Hepatocyte (in vitro differentiated cells): Measurements from ENCODE around the gene NPAS2. TPM values are rescaled to one million over a fixed set of nuclear protein-coding genes. Genes with fewer than 3 reads are reported as not detected.

ENCODE experiments used
- DNase-seq: peaks from one replicate; pipeline ENCODE4 v3.0.0-alpha.2; 2016; ENCODE audit warnings: low spot score
- H2AFZ ChIP-seq: fragments of 200-600 bp; sonication (generic); 2 replicates; pipeline ENCODE4 v1.6.0; 2016; ENCODE audit warnings: antibody characterized with exemption, mild to moderate bottlenecking
- H3K27ac ChIP-seq: fragments of 200-600 bp; sonication (generic); 2 replicates; pipeline ENCODE4 v1.5.1; 2016; ENCODE audit warnings: mild to moderate bottlenecking
- H3K27me3 ChIP-seq: fragments of 200-600 bp; sonication (generic); 2 replicates; pipeline ENCODE4 v1.6.1; 2016
- H3K36me3 ChIP-seq: fragments of 200-600 bp; sonication (generic); replicated peaks from 2 replicates; pipeline ENCODE4 v1.5.1; 2016; ENCODE audit warnings: low read depth; ENCODE audit not compliant: insufficient read depth
- H3K4me1 ChIP-seq: fragments of 200-600 bp; sonication (generic); 2 replicates; pipeline ENCODE4 v1.5.1; 2016; ENCODE audit warnings: mild to moderate bottlenecking, moderate library complexity; ENCODE audit not compliant: insufficient read depth
- H3K4me2 ChIP-seq: fragments of 200-600 bp; sonication (generic); 2 replicates; pipeline ENCODE4 v1.6.0; 2016
- H3K4me3 ChIP-seq: fragments of 200-600 bp; sonication (generic); 2 replicates; pipeline ENCODE4 v1.5.1; 2016; ENCODE audit warnings: mild to moderate bottlenecking
- H3K79me2 ChIP-seq: fragments of 200-600 bp; sonication (generic); 2 replicates; pipeline ENCODE4 v1.6.0; 2017; ENCODE audit warnings: mild to moderate bottlenecking
- H3K9me2 ChIP-seq: fragments of 200-600 bp; sonication (generic); replicated peaks from 2 replicates; pipeline ENCODE4 v1.6.0; 2017; ENCODE audit warnings: mild to moderate bottlenecking; ENCODE audit not compliant: insufficient read depth
- H3K9me3 ChIP-seq: fragments of 200-600 bp; sonication (generic); 2 replicates; pipeline ENCODE4 v1.5.1; 2016; ENCODE audit warnings: low read depth, mild to moderate bottlenecking
- H4K20me1 ChIP-seq: fragments of 200-600 bp; sonication (generic); 2 replicates; pipeline ENCODE4 v1.6.0; 2016; ENCODE audit warnings: mild to moderate bottlenecking; ENCODE audit not compliant: insufficient read depth, poor library complexity, severe bottlenecking
- EZH2 ChIP-seq: fragments of 200-600 bp; sonication (generic); IDR thresholded peaks from 2 replicates; pipeline ENCODE4 v1.6.1; 2016; ENCODE audit warnings: antibody characterized with exemption, mild to moderate bottlenecking, borderline replicate concordance
- EZH2phosphoT487 ChIP-seq: fragments of 200-600 bp; sonication (generic); IDR thresholded peaks from one replicate; pipeline ENCODE4 v1.6.1; 2018; ENCODE audit warnings: antibody characterized with exemption, mild to moderate bottlenecking, low read depth, moderate library complexity; ENCODE audit not compliant: unreplicated experiment, severe bottlenecking
- whole genome bisulfite sequencing: methylation state at CpG from one replicate; pipeline ENCODE4 v1.1.6; 2016; ENCODE audit warnings: low lambda C conversion rate; ENCODE audit errors: missing lambda C conversion rate; 5-methylcytosine and 5-hydroxymethylcytosine counted together
- polyA plus RNA-seq: library from polyadenylated mRNA; unstranded; fragments of >200 nt; fragmentation: Nextera tagmentation; extraction: Ambion mirVana; gene quantifications from 2 replicates; pipeline ENCODE4 v1.2.1, GENCODE V29; 2016
- total RNA-seq: library from RNA; depleted of rRNA; stranded (reverse); fragments of >200 nt; gene quantifications from 2 replicates; pipeline ENCODE4 v1.2.3, GENCODE V29; 2014
- TF ChIP-seq, protein P1 (sequence below): fragments of 200-600 bp; sonication (generic); IDR thresholded peaks from 2 replicates; pipeline ENCODE4 v1.5.1; 2016; ENCODE audit warnings: antibody characterized with exemption, mild to moderate bottlenecking; ENCODE audit not compliant: poor library complexity

Gene NPAS2
- total and polyA plus RNA-seq, 2 experiments from 2014 or later: 7.7 to 16.8 TPM

DNA sequence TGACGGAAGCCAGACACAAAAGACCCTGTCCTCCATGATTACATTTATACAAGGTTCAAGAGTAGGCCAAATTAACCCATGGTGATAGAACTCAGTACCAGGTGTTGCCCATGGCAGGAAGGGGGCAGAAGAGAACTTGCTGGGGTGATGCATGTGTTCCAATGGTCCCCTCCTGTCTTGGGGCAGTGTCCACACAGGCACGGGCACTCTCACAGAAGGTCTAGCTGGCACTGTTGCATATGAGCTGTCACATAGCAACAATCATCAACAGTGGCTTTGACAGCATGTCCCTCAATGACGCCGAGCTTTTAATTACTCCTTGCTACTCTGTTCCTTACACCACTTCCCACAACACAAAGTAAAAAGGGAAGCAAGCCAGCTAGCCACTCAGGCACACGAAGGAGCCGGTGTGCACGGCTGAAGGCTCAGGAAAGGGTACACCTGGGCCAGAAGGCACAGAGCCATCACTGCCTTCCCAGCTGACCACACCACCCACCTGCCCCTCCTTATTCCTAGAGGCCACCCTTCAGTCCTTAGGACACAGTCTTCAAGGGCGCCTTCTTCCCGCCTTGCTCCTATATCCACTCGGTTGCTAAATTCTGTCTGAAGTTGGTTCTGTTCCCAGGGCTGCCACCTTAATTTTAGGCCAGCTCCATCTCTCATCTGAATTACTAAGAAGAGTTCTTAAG, 211.1 kb downstream of the NPAS2 start:
- no peak for DNase-seq
- no peaks in the 10 kb centered on the region for H3K27me3 ChIP-seq
- no peak overlapping the region for H2AFZ ChIP-seq
- 97% methylated on average over 10 of the region's 10 CpGs for WGBS
- TF ChIP-seq EZH2phosphoT487 (no peak), EZH2 (no peak)
- TF ChIP-seq, protein P1, sequence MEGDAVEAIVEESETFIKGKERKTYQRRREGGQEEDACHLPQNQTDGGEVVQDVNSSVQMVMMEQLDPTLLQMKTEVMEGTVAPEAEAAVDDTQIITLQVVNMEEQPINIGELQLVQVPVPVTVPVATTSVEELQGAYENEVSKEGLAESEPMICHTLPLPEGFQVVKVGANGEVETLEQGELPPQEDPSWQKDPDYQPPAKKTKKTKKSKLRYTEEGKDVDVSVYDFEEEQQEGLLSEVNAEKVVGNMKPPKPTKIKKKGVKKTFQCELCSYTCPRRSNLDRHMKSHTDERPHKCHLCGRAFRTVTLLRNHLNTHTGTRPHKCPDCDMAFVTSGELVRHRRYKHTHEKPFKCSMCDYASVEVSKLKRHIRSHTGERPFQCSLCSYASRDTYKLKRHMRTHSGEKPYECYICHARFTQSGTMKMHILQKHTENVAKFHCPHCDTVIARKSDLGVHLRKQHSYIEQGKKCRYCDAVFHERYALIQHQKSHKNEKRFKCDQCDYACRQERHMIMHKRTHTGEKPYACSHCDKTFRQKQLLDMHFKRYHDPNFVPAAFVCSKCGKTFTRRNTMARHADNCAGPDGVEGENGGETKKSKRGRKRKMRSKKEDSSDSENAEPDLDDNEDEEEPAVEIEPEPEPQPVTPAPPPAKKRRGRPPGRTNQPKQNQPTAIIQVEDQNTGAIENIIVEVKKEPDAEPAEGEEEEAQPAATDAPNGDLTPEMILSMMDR: no peak
- no peaks in the 10 kb centered on the region for H3K36me3 ChIP-seq
- H3K9me2 ChIP-seq: no peaks in the 10 kb centered on the region
- no peaks in the 10 kb centered on the region for H3K4me1 ChIP-seq
- no peak overlapping the region for H3K4me2 ChIP-seq
- no peaks in the 10 kb centered on the region for H3K9me3 ChIP-seq
- H3K79me2 ChIP-seq: no peaks in the 10 kb centered on the region
- no peaks in the 10 kb centered on the region for H4K20me1 ChIP-seq
- no peak overlapping the region for H3K4me3 ChIP-seq
- H3K27ac ChIP-seq: no peak overlapping the region

DNA sequence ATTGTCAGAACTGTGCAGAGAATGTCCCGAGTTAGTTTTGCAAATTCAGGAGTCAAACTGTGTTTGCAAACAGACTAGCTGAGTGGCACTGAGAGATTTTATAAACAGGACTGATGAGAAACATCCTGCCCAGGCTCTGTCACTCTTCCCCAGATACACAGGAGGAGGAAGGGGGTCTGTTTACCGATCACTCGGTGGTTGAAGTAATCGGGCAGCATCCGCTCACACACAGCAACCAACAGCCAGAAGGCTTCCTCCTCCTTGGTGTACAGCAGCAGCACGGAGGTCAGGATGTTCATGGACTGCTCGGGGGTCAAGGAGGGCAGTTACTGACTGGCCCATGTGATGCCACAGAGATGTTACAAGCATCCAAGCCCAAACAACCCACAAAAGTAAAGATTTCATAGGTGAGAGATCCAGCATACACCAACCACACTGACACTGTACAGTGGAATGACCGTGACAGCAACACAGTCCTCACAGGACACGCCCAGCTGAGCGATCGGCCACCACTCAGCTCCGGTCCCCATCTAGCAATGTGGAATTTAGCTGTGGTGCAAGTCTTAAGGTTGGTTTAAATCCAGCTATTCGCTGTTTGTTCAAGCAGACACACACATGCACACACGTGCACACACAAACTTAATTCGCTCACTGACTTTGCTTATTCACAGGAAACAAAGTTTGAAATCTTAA, 212.3 kb downstream of the NPAS2 start:
- TF ChIP-seq, protein P1: no peak
- TF ChIP-seq EZH2 (no peak), EZH2phosphoT487 (no peak)
- Histone ChIP-seq H3K27ac (no peak overlapping the region), H4K20me1 (no peaks in the 10 kb centered on the region), H3K4me3 (no peak overlapping the region), H3K9me2 (no peaks in the 10 kb centered on the region), H3K36me3 (no peaks in the 10 kb centered on the region), H3K4me1 (no peaks in the 10 kb centered on the region), H3K27me3 (no peaks in the 10 kb centered on the region), H2AFZ (no peak overlapping the region), H3K9me3 (no peaks in the 10 kb centered on the region), H3K79me2 (no peaks in the 10 kb centered on the region), H3K4me2 (no peak overlapping the region)
- no peak for DNase-seq
- WGBS: 89% methylated on average over 15 of the region's 15 CpGs

DNA sequence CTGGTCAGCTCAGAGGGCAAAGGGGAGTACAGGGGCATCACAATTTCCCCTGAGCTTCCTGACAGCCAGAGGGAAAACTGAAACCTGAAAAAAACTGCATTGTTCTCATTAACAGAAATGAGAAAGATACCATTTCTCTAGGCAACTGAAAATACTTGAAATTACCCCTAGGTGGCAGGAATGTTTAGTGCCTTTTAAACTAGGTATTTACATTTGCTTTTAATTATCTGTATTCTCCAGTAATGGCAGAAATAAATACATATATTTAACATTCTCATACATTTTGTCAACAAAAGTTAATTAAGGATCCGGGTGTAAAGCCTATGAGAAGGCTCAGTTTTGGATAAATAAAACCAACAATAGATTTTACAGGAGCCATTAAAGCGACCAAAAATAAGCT, 216.6 kb downstream of the NPAS2 start:
- Histone ChIP-seq H3K27me3 (no peaks in the 10 kb centered on the region), H3K4me2 (no peak overlapping the region), H3K27ac (no peak overlapping the region), H3K4me1 (no peaks in the 10 kb centered on the region), H3K79me2 (no peaks in the 10 kb centered on the region), H4K20me1 (no peaks in the 10 kb centered on the region), H3K9me3 (no peaks in the 10 kb centered on the region), H3K36me3 (no peaks in the 10 kb centered on the region), H3K9me2 (no peaks in the 10 kb centered on the region), H2AFZ (no peak overlapping the region), H3K4me3 (no peak overlapping the region)
- WGBS: 66% methylated on average over 2 of the region's 2 CpGs
- no peak for DNase-seq
- TF ChIP-seq, protein P1: peak; percentile 54
- no peak for TF ChIP-seq EZH2
- TF ChIP-seq EZH2phosphoT487: no peak
